Measurements from ENCODE around the gene GCN1.

Gene GCN1

GRCh38 chr12:120132054-120132836, 62.3 kb downstream of the GCN1 start:
- Mint-ChIP-seq H3K27ac (no peak overlapping the region), H3K9me3 (no peaks in the 10 kb centered on the region), H3K4me1 (ENCODE audit: low read depth in 2 of 2) (peaks cover 0 to 2% of the 10 kb centered on the region in 2 donors), H3K36me3 (ENCODE audit: insufficient read depth) (peaks cover 79% of the 10 kb centered on the region), H3K4me3 (no peak overlapping the region), H3K27me3 (no peaks in the 10 kb centered on the region)
- no peak for ATAC-seq (replicated peaks)
- DNase-seq, result no peak

DNA sequence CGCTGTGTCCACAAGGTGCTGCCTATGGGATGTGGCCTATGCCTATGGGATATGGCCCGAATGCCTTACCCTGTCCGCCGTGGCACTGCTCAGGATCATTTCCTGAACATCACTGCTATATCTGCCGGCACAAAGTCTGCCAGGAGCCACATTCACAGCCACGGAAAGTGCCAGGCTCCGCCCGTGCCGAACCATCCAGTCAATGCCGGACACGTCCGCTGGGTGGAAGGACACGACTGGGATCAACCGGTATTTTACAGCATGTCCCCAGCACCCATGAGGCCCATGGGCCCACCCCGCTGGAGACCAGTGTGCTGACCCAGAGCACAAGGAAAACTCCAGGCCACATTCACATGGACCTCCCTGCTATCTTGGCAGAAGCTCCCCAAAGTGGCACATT, 63.4 kb downstream of the GCN1 start:
- Mint-ChIP-seq H3K9me3 (no peaks in the 10 kb centered on the region), H3K4me3 (no peak overlapping the region), H3K27me3 (no peaks in the 10 kb centered on the region), H3K36me3 (ENCODE audit: insufficient read depth) (peaks cover 68% of the 10 kb centered on the region), H3K27ac (no peak overlapping the region), H3K4me1 (ENCODE audit: low read depth in 2 of 2) (peaks cover 0 to 2% of the 10 kb centered on the region in 2 donors)
- DNase-seq, result no peak
- no peak for ATAC-seq (replicated peaks)

DNA sequence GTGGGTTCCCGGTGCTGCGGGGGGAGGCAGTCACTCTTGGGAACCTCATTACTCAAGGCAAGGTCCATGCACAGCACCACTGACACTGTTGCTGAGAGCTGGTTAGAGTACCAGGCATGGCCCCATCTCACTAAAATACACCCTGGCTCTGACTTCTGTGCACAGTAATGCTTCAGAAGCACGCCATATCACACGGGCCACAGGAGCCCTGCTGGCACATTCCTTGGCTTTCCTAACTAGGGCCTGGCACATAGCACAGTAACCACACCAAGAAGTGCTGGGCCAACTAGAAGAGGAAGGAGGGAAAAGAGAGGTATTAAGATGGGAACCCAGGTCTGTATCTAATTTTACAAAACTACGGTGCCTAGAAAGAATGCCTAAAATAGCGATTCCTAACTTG, 64.5 kb downstream of the GCN1 start:
- Mint-ChIP-seq H3K9me3 (no peaks in the 10 kb centered on the region), H3K4me3 (no peak overlapping the region), H3K4me1 (ENCODE audit: low read depth in 2 of 2) (peaks cover 0 to 2% of the 10 kb centered on the region in 2 donors), H3K27me3 (no peaks in the 10 kb centered on the region), H3K27ac (peak overlapping the region in 1 of 2 donors; percentile 90), H3K36me3 (ENCODE audit: insufficient read depth) (peaks cover 57% of the 10 kb centered on the region)
- DNase-seq (no peak), ATAC-seq (replicated peaks) (no peak)

GRCh38 chr12:120126635-120127005, 67.9 kb downstream of the GCN1 start:
- peaks cover 12 to 17% of the 10 kb centered on the region in 2 donors for H3K4me1 Mint-ChIP-seq (ENCODE audit: low read depth in 2 of 2)
- peaks cover 41% of the 10 kb centered on the region for H3K36me3 Mint-ChIP-seq (ENCODE audit: insufficient read depth)
- H3K4me3 Mint-ChIP-seq, result no peak overlapping the region
- peak overlapping the region in 1 of 2 donors; percentile 41 for H3K27ac Mint-ChIP-seq
- H3K27me3 Mint-ChIP-seq, result no peaks in the 10 kb centered on the region
- no peak for ATAC-seq (replicated peaks)
- H3K9me3 Mint-ChIP-seq, result no peaks in the 10 kb centered on the region
- DNase-seq, result no peak

- no peaks in the 10 kb centered on the region for H3K9me3 Mint-ChIP-seq
- no peaks in the 10 kb centered on the region for H3K27me3 Mint-ChIP-seq
- no peak for DNase-seq
- ATAC-seq (replicated peaks), result no peak
- peaks cover 35% of the 10 kb centered on the region for H3K36me3 Mint-ChIP-seq (ENCODE audit: insufficient read depth)
- H3K4me3 Mint-ChIP-seq, result no peak overlapping the region
- H3K4me1 Mint-ChIP-seq (ENCODE audit: low read depth in 2 of 2), result peaks cover 18% of the 10 kb centered on the region in 2 donors
- peak overlapping the region; percentile 16 to 41 for H3K27ac Mint-ChIP-seq
Observed at GRCh38 chr12:120125792-120126634, 68.5 kb downstream of the GCN1 start.

GRCh38 chr12:120125029-120125428, 69.5 kb downstream of the GCN1 start:
- peak overlapping the region in 1 of 2 donors; percentile 16 for H3K27ac Mint-ChIP-seq
- peaks cover 25% of the 10 kb centered on the region for H3K36me3 Mint-ChIP-seq (ENCODE audit: insufficient read depth)
- no peaks in the 10 kb centered on the region for H3K27me3 Mint-ChIP-seq
- no peak overlapping the region for H3K4me3 Mint-ChIP-seq
- DNase-seq, result no peak
- H3K9me3 Mint-ChIP-seq, result no peaks in the 10 kb centered on the region
- no peak for ATAC-seq (replicated peaks)
- H3K4me1 Mint-ChIP-seq (ENCODE audit: low read depth in 2 of 2), result peaks cover 23 to 26% of the 10 kb centered on the region in 2 donors

GRCh38 chr12:120121766-120122293, 72.7 kb downstream of the GCN1 start:
- ATAC-seq (replicated peaks) (no peak), DNase-seq (no peak)
- Mint-ChIP-seq H3K9me3 (no peaks in the 10 kb centered on the region), H3K4me3 (peak overlapping the region; percentile 31), H3K27me3 (no peaks in the 10 kb centered on the region), H3K4me1 (ENCODE audit: low read depth in 2 of 2) (peaks cover 40 to 49% of the 10 kb centered on the region in 2 donors), H3K27ac (peak overlapping the region in 1 of 2 donors; percentile 45), H3K36me3 (ENCODE audit: insufficient read depth) (peaks cover 9% of the 10 kb centered on the region)

- peaks cover 13% of the 10 kb centered on the region for H3K36me3 Mint-ChIP-seq (ENCODE audit: insufficient read depth)
- no peak for DNase-seq
- no peaks in the 10 kb centered on the region for H3K27me3 Mint-ChIP-seq
- peaks cover 40 to 49% of the 10 kb centered on the region in 2 donors for H3K4me1 Mint-ChIP-seq (ENCODE audit: low read depth in 2 of 2)
- H3K9me3 Mint-ChIP-seq, result no peaks in the 10 kb centered on the region
- peak overlapping the region in 1 of 2 donors; percentile 31 for H3K4me3 Mint-ChIP-seq
- peak overlapping the region in 1 of 2 donors; percentile 45 for H3K27ac Mint-ChIP-seq
- no peak for ATAC-seq (replicated peaks)
Observed at GRCh38 chr12:120121343-120121742, 73.2 kb downstream of the GCN1 start.

DNA sequence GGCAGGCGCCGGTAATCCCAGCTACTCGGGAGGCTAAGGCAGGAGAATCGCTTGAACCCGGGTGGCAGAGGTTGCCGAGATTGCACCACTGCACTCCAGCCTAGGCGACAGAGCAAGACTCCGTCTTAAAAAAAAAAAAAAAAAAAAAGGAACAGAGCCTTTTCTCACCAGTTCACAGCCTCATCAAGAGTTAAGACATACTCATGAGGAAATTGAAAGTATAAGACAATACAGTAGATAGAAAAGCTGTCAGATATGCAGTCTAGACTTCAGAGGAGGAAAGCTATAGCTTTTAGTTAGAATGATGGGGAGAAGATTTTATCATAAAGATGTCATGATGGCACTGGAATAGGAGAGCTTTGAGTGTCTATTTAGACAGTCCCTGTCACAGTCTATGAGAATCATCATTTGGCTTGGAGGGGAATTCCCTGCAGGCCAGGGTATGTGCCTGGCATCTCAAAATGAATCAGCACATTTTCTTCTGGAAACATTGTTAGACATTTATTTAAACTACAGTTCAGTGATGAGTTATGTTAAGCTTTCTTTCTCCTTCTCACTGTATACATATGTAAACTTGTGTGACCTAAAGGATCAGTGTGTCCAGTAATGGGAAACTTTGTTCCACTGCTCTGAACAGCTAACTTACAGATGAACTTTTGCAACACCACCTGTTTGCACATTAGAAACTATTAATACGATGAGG, 75.1 kb downstream of the GCN1 start:
- ATAC-seq (replicated peaks), result no peak
- Mint-ChIP-seq H3K36me3 (ENCODE audit: insufficient read depth) (peaks cover 30% of the 10 kb centered on the region), H3K9me3 (no peaks in the 10 kb centered on the region), H3K4me3 (peak overlapping the region in 1 of 2 donors; percentile 78), H3K27ac (peak overlapping the region; percentile 29 to 56), H3K27me3 (no peaks in the 10 kb centered on the region), H3K4me1 (ENCODE audit: low read depth in 2 of 2) (peaks cover 55 to 65% of the 10 kb centered on the region in 2 donors)
- no peak for DNase-seq

DNA sequence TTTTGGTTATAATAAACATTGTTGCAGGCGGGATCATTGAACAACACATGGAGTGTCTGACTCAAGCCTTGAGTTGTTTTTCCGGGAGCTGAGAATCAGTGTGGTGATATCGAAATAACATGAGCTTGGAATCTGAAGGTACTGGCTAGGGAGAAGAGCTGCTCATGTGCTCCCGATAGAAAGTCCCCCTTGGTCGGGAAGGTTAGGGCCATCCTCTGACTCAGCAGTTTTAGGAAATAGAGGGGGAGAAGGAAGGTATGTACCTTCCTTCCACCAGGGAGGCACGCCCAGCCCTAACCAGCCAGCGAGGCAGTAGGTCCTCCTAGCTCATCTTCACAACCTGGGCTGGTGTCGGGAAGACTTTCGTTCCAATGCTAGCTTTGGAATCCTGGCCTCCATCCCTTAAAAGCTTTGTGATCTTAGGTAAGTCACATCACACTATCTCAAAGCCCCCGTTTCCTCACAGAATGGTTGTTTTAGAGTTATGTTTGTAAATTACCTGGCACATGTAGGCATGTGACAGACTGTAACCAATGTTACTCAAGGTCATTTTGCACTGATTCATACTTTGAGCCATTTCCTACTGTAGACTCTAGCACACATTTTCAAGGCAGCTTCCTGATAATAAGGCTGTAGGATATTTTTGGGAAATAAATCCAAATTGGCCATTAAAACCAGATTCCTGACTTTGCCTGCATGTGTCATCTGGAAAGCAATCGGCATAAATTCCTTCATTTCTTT, 76.0 kb downstream of the GCN1 start:
- Mint-ChIP-seq H3K4me1 (ENCODE audit: low read depth in 2 of 2) (peaks cover 49 to 61% of the 10 kb centered on the region in 2 donors), H3K4me3 (peak overlapping the region; percentile 78 to 80), H3K27ac (peak overlapping the region; percentile 83 to 88), H3K36me3 (ENCODE audit: insufficient read depth) (peaks cover 34% of the 10 kb centered on the region), H3K9me3 (no peaks in the 10 kb centered on the region), H3K27me3 (no peaks in the 10 kb centered on the region)
- no peak for DNase-seq
- no peak for ATAC-seq (replicated peaks)

DNA sequence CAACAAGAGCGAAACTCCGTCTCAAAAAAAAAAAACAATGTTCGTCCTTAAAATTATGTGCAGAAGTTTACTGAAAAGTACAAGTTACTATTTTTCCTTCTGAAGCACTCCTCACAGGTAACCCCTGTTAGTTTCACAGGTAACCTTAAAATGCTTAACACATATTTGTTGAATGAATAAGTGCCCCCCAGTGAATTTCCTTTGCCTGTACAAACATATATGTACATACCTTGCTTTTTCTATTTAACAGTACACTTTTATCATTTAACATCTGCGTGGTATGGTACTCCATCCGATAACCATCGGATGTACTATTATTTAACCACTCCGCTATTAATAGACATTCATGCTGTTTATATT, 76.6 kb downstream of the GCN1 start:
- ATAC-seq (replicated peaks), result no peak
- DNase-seq, result no peak
- Mint-ChIP-seq H3K27me3 (no peaks in the 10 kb centered on the region), H3K4me1 (ENCODE audit: low read depth in 2 of 2) (peaks cover 49 to 65% of the 10 kb centered on the region in 2 donors), H3K36me3 (ENCODE audit: insufficient read depth) (peaks cover 39% of the 10 kb centered on the region), H3K27ac (peak overlapping the region; percentile 83 to 88), H3K9me3 (no peaks in the 10 kb centered on the region), H3K4me3 (peak overlapping the region; percentile 78 to 80)

- ATAC-seq (replicated peaks) (peak; percentile 71), DNase-seq (peak; percentile 95 to 97 (median 97))
- Mint-ChIP-seq H3K4me1 (ENCODE audit: low read depth in 2 of 2) (peaks cover 56 to 70% of the 10 kb centered on the region in 2 donors), H3K27ac (peak overlapping the region; percentile 83 to 88), H3K9me3 (no peaks in the 10 kb centered on the region), H3K27me3 (no peaks in the 10 kb centered on the region), H3K36me3 (ENCODE audit: insufficient read depth) (peaks cover 46% of the 10 kb centered on the region), H3K4me3 (peak overlapping the region; percentile 78 to 80)
Observed at GRCh38 chr12:120116792-120117651, 77.5 kb downstream of the GCN1 start.
